Measurements from ENCODE around the gene CRAMP1. TPM values are rescaled to one million over a fixed set of nuclear protein-coding genes. Genes with fewer than 3 reads are reported as not detected.

The CRAMP1 gene
- total and polyA plus RNA-seq, 2 of the 8 experiments (the other 6 are each of a cell fraction or from before 2014, with no cell fraction given) = 19.2 to 23.2 TPM

DNA sequence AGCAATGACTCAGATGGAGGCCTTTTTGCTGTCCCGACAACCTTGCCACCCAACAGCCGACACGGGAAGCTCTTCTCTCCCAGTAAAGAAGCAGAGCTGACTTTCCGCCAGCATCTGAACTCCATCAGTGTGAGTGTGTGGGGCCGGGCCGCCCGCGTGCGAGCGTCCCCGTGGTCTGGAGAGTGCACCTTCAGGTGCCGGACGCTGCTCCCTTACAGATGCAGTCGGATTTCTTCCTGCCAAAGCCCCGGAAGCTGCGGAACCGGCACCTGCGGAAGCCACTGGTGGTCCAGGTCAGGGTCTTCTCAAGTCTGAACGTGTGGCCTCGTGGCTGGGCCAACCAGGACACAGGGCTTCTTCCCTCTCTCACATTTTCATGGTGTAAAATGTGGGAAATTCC is 50.4 kb downstream of the CRAMP1 start:
- Histone ChIP-seq H3K18ac (ENCODE audit: extremely low read depth, low read length) (no peak overlapping the region), H3K23ac (ENCODE audit: insufficient read length) (no peak overlapping the region), H3K9me3 (ENCODE audit: insufficient read depth in 2 of 2, low read depth in 1 of 2, low read length in 1 of 2) (no peaks in the 10 kb centered on the region), H3K79me1 (ENCODE audit: low read depth, low read length) (no peaks in the 10 kb centered on the region), H3K4me3 (ENCODE audit: extremely low read depth in 1 of 4, insufficient read depth in 2 of 4, low read depth in 3 of 4, low read length in 4 of 4) (no peak overlapping the region), H3K36me3 (ENCODE audit: control insufficient read depth in 2 of 4, insufficient read depth in 4 of 4, low read length in 3 of 4) (peaks cover 16 to 48% (median 44%) of the 10 kb centered on the region in 4 experiments), H3K56ac (replicated peaks; ENCODE audit: insufficient read length, low read depth, low read length) (no peak overlapping the region), H3K4me1 (replicated peaks in 1 of 4; ENCODE audit: control insufficient read depth in 3 of 4, insufficient read depth in 4 of 4, low read length in 3 of 4) (no peaks in the 10 kb centered on the region), H4K20me1 (replicated peaks in 1 of 2; ENCODE audit: control insufficient read depth in 1 of 2, insufficient read depth in 2 of 2, low read length in 2 of 2) (peaks cover 6 to 11% of the 10 kb centered on the region in 2 experiments), H4K91ac (replicated peaks; ENCODE audit: insufficient read length, low read length) (no peak overlapping the region), H3K9ac (replicated peaks in 1 of 4; ENCODE audit: extremely low read depth in 1 of 4, low read depth in 3 of 4, low read length in 3 of 4) (no peak overlapping the region), H2BK12ac (ENCODE audit: low read depth, low read length) (no peak overlapping the region), H4K5ac (ENCODE audit: insufficient read length, low read depth, low read length) (no peak overlapping the region), H2BK120ac (replicated peaks; ENCODE audit: low read depth, low read length) (no peak overlapping the region), H2BK15ac (ENCODE audit: low read length) (no peak overlapping the region), H3K79me2 (ENCODE audit: control insufficient read depth in 1 of 2, insufficient read depth in 2 of 2, low read length in 2 of 2) (no peaks in the 10 kb centered on the region), H4K8ac (ENCODE audit: extremely low read depth, insufficient read depth, low read length) (no peak overlapping the region), H3K27me3 (replicated peaks in 1 of 4; ENCODE audit: control insufficient read depth in 3 of 4, extremely low read depth in 1 of 4, insufficient read depth in 3 of 4, low read length in 3 of 4) (no peaks in the 10 kb centered on the region; a peak in 1 of 7 replicates), H2BK20ac (ENCODE audit: low read length) (no peak overlapping the region), H2AFZ (ENCODE audit: low read length) (no peak overlapping the region), H3K27ac (ENCODE audit: low read depth, low read length) (no peak overlapping the region), H2AK5ac (ENCODE audit: low read depth, low read length) (no peak overlapping the region), H3K23me2 (ENCODE audit: low read depth, low read length) (no peaks in the 10 kb centered on the region), H2BK5ac (ENCODE audit: low read depth, low read length) (no peak overlapping the region), H3K14ac (ENCODE audit: insufficient read length) (no peak overlapping the region), H3K4me2 (ENCODE audit: insufficient read depth in 1 of 2, low read depth in 2 of 2, low read length in 2 of 2) (no peak overlapping the region), H3K4ac (replicated peaks; ENCODE audit: insufficient read length, low read depth, low read length) (no peak overlapping the region)
- WGBS, 2 experiments (ENCODE audit: extremely low coverage in 1 of 2, insufficient coverage in 1 of 2, insufficient read length in 1 of 2, insufficient replicate concordance in 2 of 2, low coverage in 1 of 2, low lambda C conversion rate in 2 of 2, missing lambda C conversion rate in 1 of 2) = 98% methylated on average over 20 of the region's 20 CpGs; no CpG with 5 or more reads in 1 of the 2 experiments
- TF ChIP-seq TCF12 (IDR thresholded peaks at IDR 0.05; ENCODE audit: low read depth, low read length) = no peak
- TF ChIP-seq KDM4A (IDR thresholded peaks at IDR 0.05; ENCODE audit: low read depth, low read length, severe bottlenecking) = no peak
- no peak for TF ChIP-seq RBBP5 (IDR thresholded peaks at IDR 0.05; ENCODE audit: borderline replicate concordance, low read depth, low read length)
- ChIA-PET CTCF (ENCODE audit: partially characterized antibody) (interaction anchor here (0.6 kb wide), 1 partner anchor 67 kb away, joined by 3 read pairs; no protein-coding TSS in a partner anchor), POLR2A (ENCODE audit: partially characterized antibody) (no interaction called here)
- no peak for DNase-seq (ENCODE audit: low read depth in 1 of 2, low spot score in 2 of 2)
- no peak for FAIRE-seq
